Stimulated activated naive B cell treated with anti-CD40 and anti-IgM and Interleukin-4, amounts not matched to agents 10 μg/mL and 1 μg/mL and 100 μg/mL, for 72 hours (primary cell): ENCODE measurements around the gene MACROD2.

ENCODE experiments used
- ATAC-seq, 2 donors: fragments of 150-1000 bp; cut with Tn5 transposase; replicated peaks; 2 replicates each; pipeline ENCODE4 v1.10.0; 2021; ENCODE audit warnings: moderate library complexity in 1 of 2
- DNase-seq: peaks from one replicate; pipeline ENCODE4 v3.0.0; 2021
- H3K27ac Mint-ChIP-seq: one replicate; pipeline ENCODE4 v1.8.0; 2022; ENCODE audit warnings: mild to moderate bottlenecking, mixed read lengths
- H3K27me3 Mint-ChIP-seq, 2 donors: one replicate each; pipeline ENCODE4 v1.8.0; 2022; ENCODE audit warnings: mixed read lengths in 2 of 2
- H3K36me3 Mint-ChIP-seq, 2 donors: one replicate each; pipeline ENCODE4 v1.8.0; 2022; ENCODE audit warnings: mixed read lengths in 2 of 2, mild to moderate bottlenecking in 1 of 2
- H3K4me1 Mint-ChIP-seq, 2 donors: one replicate each; pipeline ENCODE4 v1.8.0; 2022; ENCODE audit warnings: mixed read lengths in 2 of 2, mild to moderate bottlenecking in 1 of 2
- H3K4me3 Mint-ChIP-seq, 2 donors: one replicate each; pipeline ENCODE4 v1.8.0; 2022; ENCODE audit warnings: mild to moderate bottlenecking in 2 of 2, mixed read lengths in 2 of 2, moderate library complexity in 1 of 2
- H3K9me3 Mint-ChIP-seq, 2 donors: one replicate each; pipeline ENCODE4 v1.8.0; 2022; ENCODE audit warnings: mixed read lengths in 2 of 2, mild to moderate bottlenecking in 1 of 2

MACROD2 gene

GRCh38 chr20:15239542-15240206 lies 1244.4 kb downstream of the MACROD2 start:
- H3K4me1 Mint-ChIP-seq: peaks cover 2 to 6% of the 10 kb centered on the region in 2 donors

GRCh38 chr20:15240801-15241200 lies 1245.5 kb downstream of the MACROD2 start:
- peaks cover 2 to 6% of the 10 kb centered on the region in 2 donors for H3K4me1 Mint-ChIP-seq
- H3K4me3 Mint-ChIP-seq: no peak overlapping the region
- no peak for DNase-seq
- ATAC-seq: no peak
- no peaks in the 10 kb centered on the region for H3K36me3 Mint-ChIP-seq
- no peaks in the 10 kb centered on the region for H3K9me3 Mint-ChIP-seq
- peaks cover 0 to 3% of the 10 kb centered on the region in 2 donors for H3K27me3 Mint-ChIP-seq
- H3K27ac Mint-ChIP-seq: no peak overlapping the region

More at GRCh38 chr20:15239542-15240206, 1244.4 kb downstream of the MACROD2 start:
- H3K9me3 Mint-ChIP-seq: no peaks in the 10 kb centered on the region
- no peak overlapping the region for H3K4me3 Mint-ChIP-seq
- H3K36me3 Mint-ChIP-seq: no peaks in the 10 kb centered on the region
- no peak for DNase-seq
- no peak for ATAC-seq
- peaks cover 0 to 3% of the 10 kb centered on the region in 2 donors for H3K27me3 Mint-ChIP-seq
- no peak overlapping the region for H3K27ac Mint-ChIP-seq

GRCh38 chr20:15241681-15242080 lies 1246.4 kb downstream of the MACROD2 start:
- Mint-ChIP-seq H3K27ac (no peak overlapping the region), H3K4me3 (no peak overlapping the region), H3K27me3 (peaks cover 0 to 3% of the 10 kb centered on the region in 2 donors), H3K36me3 (no peaks in the 10 kb centered on the region), H3K4me1 (peaks cover 2 to 4% of the 10 kb centered on the region in 2 donors), H3K9me3 (no peaks in the 10 kb centered on the region)
- ATAC-seq (no peak), DNase-seq (no peak)

DNA sequence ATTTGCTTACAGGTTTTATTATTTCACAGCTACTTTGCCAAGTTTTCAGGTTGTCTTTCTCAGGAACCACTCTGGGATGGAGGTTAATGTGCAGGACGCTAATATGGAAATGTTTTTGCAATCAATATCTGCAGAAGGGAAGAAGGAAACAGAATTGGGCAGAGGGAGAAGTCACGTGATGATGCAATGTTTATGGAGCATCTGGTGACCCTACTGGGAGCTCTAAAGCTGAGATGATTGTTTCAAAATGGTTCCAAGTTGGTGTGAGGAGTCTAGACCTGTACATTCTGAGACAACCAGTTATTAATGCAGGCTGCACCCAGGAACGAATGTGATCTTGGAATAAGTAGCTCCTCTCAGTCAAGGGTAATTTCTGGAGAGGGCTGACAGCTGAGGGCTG lies 1247.5 kb downstream of the MACROD2 start:
- H3K4me3 Mint-ChIP-seq: no peak overlapping the region
- ATAC-seq (no peak), DNase-seq (no peak)
- H3K4me1 Mint-ChIP-seq: no peaks in the 10 kb centered on the region
- H3K9me3 Mint-ChIP-seq: no peaks in the 10 kb centered on the region
- H3K27ac Mint-ChIP-seq: no peak overlapping the region
- H3K27me3 Mint-ChIP-seq: peaks cover 0 to 3% of the 10 kb centered on the region in 2 donors
- no peaks in the 10 kb centered on the region for H3K36me3 Mint-ChIP-seq

DNA sequence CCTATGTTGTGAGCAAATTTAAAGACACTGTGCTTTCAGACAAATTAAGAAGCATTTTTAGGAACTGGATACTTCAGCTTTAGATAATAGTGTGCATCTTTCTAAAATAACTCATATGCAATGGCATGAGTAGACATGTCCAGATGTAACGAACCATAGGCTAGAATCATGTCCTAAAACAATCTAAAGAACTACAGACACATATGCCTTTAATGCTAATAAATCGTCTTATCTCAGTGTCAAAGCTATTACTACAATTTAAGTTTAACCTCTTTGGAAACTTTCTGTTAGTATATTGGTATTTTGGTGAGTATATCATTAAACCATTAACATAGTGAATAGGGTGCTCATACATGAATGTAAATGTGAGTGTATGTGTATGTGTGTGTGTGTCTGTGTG lies 1250.6 kb downstream of the MACROD2 start:
- peaks cover 0 to 6% of the 10 kb centered on the region in 2 donors for H3K27me3 Mint-ChIP-seq
- no peak for DNase-seq
- no peak overlapping the region for H3K4me3 Mint-ChIP-seq
- no peak overlapping the region for H3K27ac Mint-ChIP-seq
- H3K36me3 Mint-ChIP-seq: no peaks in the 10 kb centered on the region
- no peak for ATAC-seq
- peaks cover 0 to 3% of the 10 kb centered on the region in 2 donors for H3K4me1 Mint-ChIP-seq
- H3K9me3 Mint-ChIP-seq: peaks cover 0 to 3% of the 10 kb centered on the region in 2 donors

DNA sequence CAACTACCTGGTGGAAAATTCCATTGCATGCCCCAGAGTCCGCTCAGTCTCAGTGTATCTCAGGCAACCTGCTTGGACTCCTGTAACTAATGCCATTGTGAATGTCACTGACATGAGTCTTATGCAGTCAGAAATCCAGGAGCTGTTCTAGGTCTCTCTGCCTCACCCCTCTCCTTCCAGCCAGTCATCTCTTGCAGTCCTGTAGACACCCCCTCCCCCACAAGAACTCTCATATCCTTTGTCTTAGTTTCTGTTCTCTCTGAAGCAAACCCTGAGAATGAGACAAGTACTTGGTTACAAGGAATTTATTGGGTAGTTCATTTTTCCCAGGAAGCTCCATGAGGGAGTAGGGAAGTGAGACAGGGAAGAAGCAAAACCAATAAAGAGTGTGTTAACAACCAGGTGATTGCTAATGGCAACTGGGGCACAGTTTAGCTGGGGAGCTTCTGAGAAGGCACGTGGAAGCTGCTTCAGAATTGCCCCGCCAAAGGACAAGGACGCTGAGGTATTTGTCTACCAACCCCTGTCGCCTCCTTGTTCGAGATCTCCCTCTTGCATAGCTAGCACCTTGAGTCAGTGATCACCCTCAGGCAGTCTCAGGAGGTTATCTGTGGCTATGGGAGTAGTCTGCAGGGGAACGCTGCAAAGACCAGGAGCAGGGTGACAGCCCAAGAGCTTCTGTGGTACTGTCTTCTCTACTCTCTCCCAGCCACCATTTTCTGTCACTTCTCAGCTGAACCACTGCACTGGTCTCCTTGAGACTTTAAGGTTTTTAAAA lies 1253.5 kb downstream of the MACROD2 start:
- H3K27ac Mint-ChIP-seq: peak overlapping the region; percentile 9
- no peak overlapping the region for H3K4me3 Mint-ChIP-seq
- peaks cover 0 to 4% of the 10 kb centered on the region in 2 donors for H3K27me3 Mint-ChIP-seq
- DNase-seq (no peak), ATAC-seq (peak; percentile 82 to 86)
- peaks cover 0 to 3% of the 10 kb centered on the region in 2 donors for H3K4me1 Mint-ChIP-seq
- H3K9me3 Mint-ChIP-seq: peaks cover 0 to 3% of the 10 kb centered on the region in 2 donors
- H3K36me3 Mint-ChIP-seq: no peaks in the 10 kb centered on the region

DNA sequence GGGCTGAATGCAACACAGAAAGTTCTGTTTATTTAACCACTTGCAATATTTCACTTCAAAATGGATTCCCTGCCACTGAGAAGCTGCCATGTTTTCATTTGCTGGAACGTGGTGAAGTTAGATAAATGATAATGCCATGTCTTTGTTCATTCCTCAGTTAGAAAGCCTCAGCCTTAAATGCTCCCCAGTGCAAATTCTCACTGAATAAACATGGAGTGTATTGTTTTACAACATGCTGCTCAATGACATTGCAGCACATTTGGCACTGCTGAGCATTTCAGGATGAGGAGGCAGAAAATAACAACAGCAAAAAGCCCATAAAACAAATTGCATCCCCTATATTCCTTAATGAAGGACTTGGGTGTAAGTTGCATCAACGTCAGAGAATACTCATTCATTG lies 1255.9 kb downstream of the MACROD2 start:
- H3K36me3 Mint-ChIP-seq: no peaks in the 10 kb centered on the region
- no peak overlapping the region for H3K27ac Mint-ChIP-seq
- peaks cover 0 to 3% of the 10 kb centered on the region in 2 donors for H3K4me1 Mint-ChIP-seq
- no peak for ATAC-seq
- peaks cover 4 to 6% of the 10 kb centered on the region in 2 donors for H3K27me3 Mint-ChIP-seq
- DNase-seq: no peak
- H3K4me3 Mint-ChIP-seq: no peak overlapping the region
- peaks cover 0 to 3% of the 10 kb centered on the region in 2 donors for H3K9me3 Mint-ChIP-seq

- Mint-ChIP-seq H3K4me3 (no peak overlapping the region), H3K27me3 (peaks cover 4 to 6% of the 10 kb centered on the region in 2 donors), H3K36me3 (no peaks in the 10 kb centered on the region), H3K4me1 (peaks cover 0 to 3% of the 10 kb centered on the region in 2 donors), H3K27ac (no peak overlapping the region), H3K9me3 (peaks cover 0 to 3% of the 10 kb centered on the region in 2 donors)
- no peak for ATAC-seq
- DNase-seq: no peak
These were observed 1257.0 kb downstream of the MACROD2 start for GRCh38 chr20:15252304-15252703.

- ATAC-seq (no peak), DNase-seq (no peak)
- H3K27ac Mint-ChIP-seq: no peak overlapping the region
- H3K4me3 Mint-ChIP-seq: no peak overlapping the region
- H3K9me3 Mint-ChIP-seq: peaks cover 0 to 3% of the 10 kb centered on the region in 2 donors
- H3K36me3 Mint-ChIP-seq: no peaks in the 10 kb centered on the region
- H3K27me3 Mint-ChIP-seq: peaks cover 4 to 6% of the 10 kb centered on the region in 2 donors
- H3K4me1 Mint-ChIP-seq: peaks cover 0 to 3% of the 10 kb centered on the region in 2 donors
These were observed 1258.1 kb downstream of the MACROD2 start for GRCh38 chr20:15253431-15253830.

DNA sequence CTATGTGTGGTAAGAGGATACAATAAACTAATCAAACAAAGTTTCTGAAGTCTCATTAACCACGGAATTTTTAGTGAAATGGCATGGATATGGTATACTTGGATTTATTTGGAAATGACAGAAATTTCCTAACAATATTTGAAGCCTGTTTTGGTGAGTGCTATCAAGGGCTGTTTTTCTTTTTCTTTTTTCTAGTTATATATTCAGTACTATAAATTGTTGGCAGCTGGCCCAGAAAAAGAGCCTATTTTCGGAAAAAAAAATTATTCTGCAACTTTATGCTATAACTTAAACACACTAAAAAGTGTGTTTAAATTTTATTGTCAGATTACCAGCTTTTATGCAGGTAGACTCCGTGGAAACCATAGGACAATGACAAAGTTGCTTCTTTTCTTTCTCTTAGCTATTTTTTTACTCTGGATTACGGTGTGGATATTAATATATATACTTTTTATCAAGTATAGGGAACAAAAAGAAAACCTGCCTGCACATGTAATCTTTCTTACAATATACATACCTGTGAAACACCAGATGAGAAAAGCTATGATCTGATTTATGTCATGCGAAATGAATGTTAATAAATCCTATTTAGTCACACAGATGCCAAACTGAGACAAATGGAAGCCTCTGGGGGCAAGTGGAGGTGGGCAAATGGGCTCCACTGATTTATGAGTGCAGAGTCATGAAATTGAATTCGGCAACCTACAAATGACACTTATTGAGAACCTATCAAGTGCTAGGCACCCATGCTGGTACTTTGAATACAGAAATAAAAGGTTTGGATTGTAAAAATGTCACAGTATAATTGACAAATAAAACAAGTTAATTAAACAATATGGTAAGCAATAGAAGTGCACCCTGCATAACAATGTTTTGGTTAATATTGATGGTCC lies 1261.6 kb downstream of the MACROD2 start:
- Mint-ChIP-seq H3K9me3 (no peaks in the 10 kb centered on the region), H3K4me3 (no peak overlapping the region), H3K27me3 (peaks cover 0 to 6% of the 10 kb centered on the region in 2 donors), H3K27ac (no peak overlapping the region), H3K36me3 (no peaks in the 10 kb centered on the region), H3K4me1 (no peaks in the 10 kb centered on the region)
- no peak for DNase-seq
- ATAC-seq: no peak

DNA sequence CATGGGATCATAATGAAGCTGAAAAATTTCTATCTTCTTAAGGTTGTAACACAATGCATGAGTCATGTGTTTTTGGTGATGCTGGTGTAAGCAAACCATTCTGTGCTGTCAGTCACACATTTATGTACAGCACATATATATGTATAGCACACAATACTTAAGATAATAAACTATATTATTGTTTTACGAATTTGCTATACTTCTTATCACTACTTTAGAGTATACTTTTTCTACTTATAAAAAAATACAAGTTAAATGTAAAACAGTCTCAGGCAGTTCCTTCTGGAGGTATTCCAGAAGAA lies 1262.2 kb downstream of the MACROD2 start:
- ATAC-seq: no peak
- Mint-ChIP-seq H3K9me3 (no peaks in the 10 kb centered on the region), H3K4me3 (no peak overlapping the region)

GRCh38 chr20:15265581-15266309 lies 1270.4 kb downstream of the MACROD2 start:
- no peak overlapping the region for H3K4me3 Mint-ChIP-seq
- peaks cover 0 to 2% of the 10 kb centered on the region in 2 donors for H3K9me3 Mint-ChIP-seq
- H3K27ac Mint-ChIP-seq: no peak overlapping the region
- H3K36me3 Mint-ChIP-seq: no peaks in the 10 kb centered on the region
- DNase-seq (no peak), ATAC-seq (no peak)
- peaks cover 10 to 12% of the 10 kb centered on the region in 2 donors for H3K4me1 Mint-ChIP-seq
- H3K27me3 Mint-ChIP-seq: peaks cover 6 to 7% of the 10 kb centered on the region in 2 donors

More for the DNA sequence above, 1262.2 kb downstream of the MACROD2 start:
- no peaks in the 10 kb centered on the region for H3K4me1 Mint-ChIP-seq
- H3K36me3 Mint-ChIP-seq: no peaks in the 10 kb centered on the region
- DNase-seq: no peak
- no peak overlapping the region for H3K27ac Mint-ChIP-seq
- H3K27me3 Mint-ChIP-seq: peaks cover 0 to 6% of the 10 kb centered on the region in 2 donors

DNA sequence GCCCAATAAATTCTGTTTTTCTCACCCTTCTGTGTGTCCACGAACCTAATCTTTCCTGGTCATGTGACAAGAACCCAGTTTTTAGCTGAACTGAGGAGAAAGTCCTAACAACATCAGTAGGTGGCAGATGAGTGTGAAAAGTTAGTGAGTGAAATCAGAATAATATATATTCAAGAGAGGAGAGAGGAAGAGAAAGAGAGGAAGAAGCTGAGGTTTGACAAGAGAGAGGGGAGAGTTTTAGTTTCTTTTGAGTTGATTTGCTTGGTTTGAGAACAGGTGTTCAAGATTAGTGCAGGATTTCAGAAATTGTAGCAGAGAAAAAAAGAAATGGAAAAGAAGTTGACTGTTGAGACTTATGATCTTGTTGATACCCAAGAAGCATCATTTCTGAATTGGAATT lies 1272.6 kb downstream of the MACROD2 start:
- no peak for DNase-seq
- peaks cover 7% of the 10 kb centered on the region in 2 donors for H3K27me3 Mint-ChIP-seq
- ATAC-seq: no peak
- peaks cover 10 to 12% of the 10 kb centered on the region in 2 donors for H3K4me1 Mint-ChIP-seq
- no peak overlapping the region for H3K4me3 Mint-ChIP-seq
- no peak overlapping the region for H3K27ac Mint-ChIP-seq
- H3K36me3 Mint-ChIP-seq: no peaks in the 10 kb centered on the region
- H3K9me3 Mint-ChIP-seq: peaks cover 0 to 4% of the 10 kb centered on the region in 2 donors

- H3K4me3 Mint-ChIP-seq: no peak overlapping the region
- H3K4me1 Mint-ChIP-seq: no peaks in the 10 kb centered on the region
- peaks cover 2 to 10% of the 10 kb centered on the region in 2 donors for H3K36me3 Mint-ChIP-seq
- no peaks in the 10 kb centered on the region for H3K27me3 Mint-ChIP-seq
- H3K27ac Mint-ChIP-seq: no peak overlapping the region
- ATAC-seq: no peak
- no peak for DNase-seq
- peaks cover 7 to 20% of the 10 kb centered on the region in 2 donors for H3K9me3 Mint-ChIP-seq
These were observed 1282.7 kb downstream of the MACROD2 start for GRCh38 chr20:15278041-15278440.
